HepG2 (cell line): ENCODE measurements around the gene HCK. TPM values are rescaled to one million over a fixed set of nuclear protein-coding genes. Genes with fewer than 3 reads are reported as not detected.

Source experiments
- AGO1 ChIP-seq: fragments of 200-400 bp; formaldehyde crosslinking; IDR thresholded peaks from 2 replicates; pipeline ENCODE4 v1.6.1; 2017; ENCODE audit warnings: mild to moderate bottlenecking, low read depth, low read length, moderate library complexity; ENCODE audit not compliant: poor library complexity, severe bottlenecking
- HMG20A ChIP-seq: IDR thresholded peaks from 2 replicates; pipeline ENCODE4 v1.6.1; 2016; ENCODE audit warnings: borderline replicate concordance
- HOXA9 ChIP-seq: sonication (generic); formaldehyde crosslinking; IDR thresholded peaks from 2 replicates; pipeline ENCODE4 v1.8.1; 2022; ENCODE audit warnings: missing genetic modification reagents, mild to moderate bottlenecking, moderate library complexity, borderline replicate concordance
- NFATC3 ChIP-seq: sonication (generic); formaldehyde crosslinking; IDR thresholded peaks from 2 replicates; pipeline ENCODE4 v1.5.1; 2020; ENCODE audit warnings: mild to moderate bottlenecking, missing genetic modification reagents
- PAXIP1 ChIP-seq: sonication (generic); formaldehyde crosslinking; conservative IDR thresholded peaks from 2 replicates; pipeline ENCODE4 v1.4.0; 2020; ENCODE audit warnings: mild to moderate bottlenecking, missing genetic modification reagents, moderate library complexity
- RCOR2 ChIP-seq: IDR thresholded peaks from 2 replicates; pipeline ENCODE4 v1.6.1; 2016; ENCODE audit warnings: missing biosample characterization, missing genetic modification reagents
- THAP11 ChIP-seq: IDR thresholded peaks from 2 replicates; pipeline ENCODE4 v1.6.1; 2016; ENCODE audit warnings: missing biosample characterization, missing genetic modification reagents
- ZNF775 ChIP-seq: sonication (generic); formaldehyde crosslinking; IDR thresholded peaks from 2 replicates; pipeline ENCODE4 v1.4.0; 2020; ENCODE audit warnings: missing genetic modification reagents, mild to moderate bottlenecking, moderate library complexity, borderline replicate concordance
- polyA plus RNA-seq, 8 experiments: library from polyadenylated mRNA; depleted of rRNA in 3 of 8; stranded (reverse) in 7 of 8; unstranded in 1 of 8; fragments of >200 nt; fragmentation: Illumina TruSeq in 4 of 8; extraction: Trizol in 4 of 8; gene quantifications; 2 replicates each; pipeline versions ENCODE4 v1.2.1 to v1.2.3, GENCODE V29; 2011 to 2016; ENCODE audit warnings: low read depth in 4 of 8, missing spikeins in 1 of 8, mixed read lengths in 1 of 8; ENCODE audit not compliant: insufficient read depth in 1 of 8
- total RNA-seq, 5 experiments: library from RNA; depleted of rRNA; stranded (reverse); fragments of >200 nt; fragmentation: Illumina TruSeq; extraction: Trizol; gene quantifications; 2 replicates each; pipeline ENCODE4 v1.2.3, GENCODE V29; 2016; ENCODE audit warnings: low read depth in 1 of 5
- TF ChIP-seq, protein P1 (sequence below): sonication (generic); formaldehyde crosslinking; IDR thresholded peaks from 2 replicates; pipeline ENCODE4 v1.4.0; 2020; ENCODE audit warnings: mild to moderate bottlenecking, missing genetic modification reagents, borderline replicate concordance
- TF ChIP-seq, protein P2 (sequence below): sonication (generic); formaldehyde crosslinking; IDR thresholded peaks from 2 replicates; pipeline ENCODE4 v1.4.0; 2020; ENCODE audit warnings: missing genetic modification reagents, borderline replicate concordance
- TF ChIP-seq, protein P3 (sequence below): sonication (generic); formaldehyde crosslinking; IDR thresholded peaks from 2 replicates; pipeline ENCODE4 v1.9.0; 2021; ENCODE audit warnings: missing genetic modification reagents, borderline replicate concordance

Gene HCK
- total and polyA plus RNA-seq, 2 of the 13 experiments (the other 11 are each of a cell fraction or from before 2014, with no cell fraction given) = 0.04 TPM; not detected in 1

DNA sequence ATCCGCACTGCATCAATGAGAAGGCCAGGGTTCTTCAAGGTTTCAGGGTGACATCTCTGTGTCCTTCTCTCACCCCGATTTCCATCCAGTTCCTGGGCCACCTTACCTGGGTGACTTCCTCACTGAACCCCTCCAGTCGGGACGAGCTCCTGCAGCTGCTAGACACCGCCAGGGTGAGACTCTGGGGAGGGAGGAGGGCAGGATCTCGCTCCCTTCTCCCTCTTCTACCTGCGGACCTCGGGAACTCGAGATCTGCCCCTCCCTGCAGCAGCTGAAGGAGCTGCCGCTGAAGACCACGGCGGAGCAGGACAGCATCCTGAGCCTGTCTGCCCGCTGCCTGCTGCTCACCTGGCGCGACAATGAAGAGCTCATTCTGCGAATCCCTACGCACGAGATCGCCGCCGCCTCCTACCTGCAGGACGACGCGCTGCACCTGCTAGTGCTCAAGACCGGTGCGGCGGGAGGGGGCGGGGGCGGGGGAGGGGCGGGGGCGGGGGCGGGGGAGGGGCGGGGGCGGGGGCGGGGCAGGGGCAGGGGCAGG lies 34.3 kb upstream of the HCK start (continued):
- TF ChIP-seq, protein P1, sequence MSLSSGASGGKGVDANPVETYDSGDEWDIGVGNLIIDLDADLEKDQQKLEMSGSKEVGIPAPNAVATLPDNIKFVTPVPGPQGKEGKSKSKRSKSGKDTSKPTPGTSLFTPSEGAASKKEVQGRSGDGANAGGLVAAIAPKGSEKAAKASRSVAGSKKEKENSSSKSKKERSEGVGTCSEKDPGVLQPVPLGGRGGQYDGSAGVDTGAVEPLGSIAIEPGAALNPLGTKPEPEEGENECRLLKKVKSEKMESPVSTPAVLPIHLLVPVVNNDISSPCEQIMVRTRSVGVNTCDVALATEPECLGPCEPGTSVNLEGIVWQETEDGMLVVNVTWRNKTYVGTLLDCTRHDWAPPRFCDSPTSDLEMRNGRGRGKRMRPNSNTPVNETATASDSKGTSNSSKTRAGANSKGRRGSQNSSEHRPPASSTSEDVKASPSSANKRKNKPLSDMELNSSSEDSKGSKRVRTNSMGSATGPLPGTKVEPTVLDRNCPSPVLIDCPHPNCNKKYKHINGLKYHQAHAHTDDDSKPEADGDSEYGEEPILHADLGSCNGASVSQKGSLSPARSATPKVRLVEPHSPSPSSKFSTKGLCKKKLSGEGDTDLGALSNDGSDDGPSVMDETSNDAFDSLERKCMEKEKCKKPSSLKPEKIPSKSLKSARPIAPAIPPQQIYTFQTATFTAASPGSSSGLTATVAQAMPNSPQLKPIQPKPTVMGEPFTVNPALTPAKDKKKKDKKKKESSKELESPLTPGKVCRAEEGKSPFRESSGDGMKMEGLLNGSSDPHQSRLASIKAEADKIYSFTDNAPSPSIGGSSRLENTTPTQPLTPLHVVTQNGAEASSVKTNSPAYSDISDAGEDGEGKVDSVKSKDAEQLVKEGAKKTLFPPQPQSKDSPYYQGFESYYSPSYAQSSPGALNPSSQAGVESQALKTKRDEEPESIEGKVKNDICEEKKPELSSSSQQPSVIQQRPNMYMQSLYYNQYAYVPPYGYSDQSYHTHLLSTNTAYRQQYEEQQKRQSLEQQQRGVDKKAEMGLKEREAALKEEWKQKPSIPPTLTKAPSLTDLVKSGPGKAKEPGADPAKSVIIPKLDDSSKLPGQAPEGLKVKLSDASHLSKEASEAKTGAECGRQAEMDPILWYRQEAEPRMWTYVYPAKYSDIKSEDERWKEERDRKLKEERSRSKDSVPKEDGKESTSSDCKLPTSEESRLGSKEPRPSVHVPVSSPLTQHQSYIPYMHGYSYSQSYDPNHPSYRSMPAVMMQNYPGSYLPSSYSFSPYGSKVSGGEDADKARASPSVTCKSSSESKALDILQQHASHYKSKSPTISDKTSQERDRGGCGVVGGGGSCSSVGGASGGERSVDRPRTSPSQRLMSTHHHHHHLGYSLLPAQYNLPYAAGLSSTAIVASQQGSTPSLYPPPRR = no peak
- TF ChIP-seq NFATC3 (no peak), HMG20A (CRISPR knock-in tag) (no peak), PAXIP1 (no peak), THAP11 (no peak), RCOR2 (CRISPR knock-in tag) (no peak), HOXA9 (no peak), AGO1 (no peak), ZNF775 (no peak)
- TF ChIP-seq, protein P2, sequence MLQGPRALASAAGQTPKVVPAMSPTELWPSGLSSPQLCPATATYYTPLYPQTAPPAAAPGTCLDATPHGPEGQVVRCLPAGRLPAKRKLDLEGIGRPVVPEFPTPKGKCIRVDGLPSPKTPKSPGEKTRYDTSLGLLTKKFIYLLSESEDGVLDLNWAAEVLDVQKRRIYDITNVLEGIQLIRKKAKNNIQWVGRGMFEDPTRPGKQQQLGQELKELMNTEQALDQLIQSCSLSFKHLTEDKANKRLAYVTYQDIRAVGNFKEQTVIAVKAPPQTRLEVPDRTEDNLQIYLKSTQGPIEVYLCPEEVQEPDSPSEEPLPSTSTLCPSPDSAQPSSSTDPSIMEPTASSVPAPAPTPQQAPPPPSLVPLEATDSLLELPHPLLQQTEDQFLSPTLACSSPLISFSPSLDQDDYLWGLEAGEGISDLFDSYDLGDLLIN = no peak
- TF ChIP-seq, protein P3, sequence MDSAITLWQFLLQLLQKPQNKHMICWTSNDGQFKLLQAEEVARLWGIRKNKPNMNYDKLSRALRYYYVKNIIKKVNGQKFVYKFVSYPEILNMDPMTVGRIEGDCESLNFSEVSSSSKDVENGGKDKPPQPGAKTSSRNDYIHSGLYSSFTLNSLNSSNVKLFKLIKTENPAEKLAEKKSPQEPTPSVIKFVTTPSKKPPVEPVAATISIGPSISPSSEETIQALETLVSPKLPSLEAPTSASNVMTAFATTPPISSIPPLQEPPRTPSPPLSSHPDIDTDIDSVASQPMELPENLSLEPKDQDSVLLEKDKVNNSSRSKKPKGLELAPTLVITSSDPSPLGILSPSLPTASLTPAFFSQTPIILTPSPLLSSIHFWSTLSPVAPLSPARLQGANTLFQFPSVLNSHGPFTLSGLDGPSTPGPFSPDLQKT (CRISPR knock-in tag) = no peak
